ENCODE data around the gene SLFN12L. TPM values are rescaled to one million over a fixed set of nuclear protein-coding genes. Genes with fewer than 3 reads are reported as not detected.

Gene SLFN12L
- total RNA-seq, 1 donor from 2014 or later, result 0.18 TPM

- Mint-ChIP-seq H3K4me1 (no peaks in the 10 kb centered on the region), H3K4me3 (no peak within 1 kb of the TSS), H3K27ac (no peak within 1 kb of the TSS), H3K36me3 (no peaks in the 10 kb centered on the region), H3K27me3 (ENCODE audit: low read depth) (peaks cover 61% of the 10 kb centered on the region), H3K9me3 (no peaks in the 10 kb centered on the region)
- DNase-seq (ENCODE audit: low spot score in 2 of 2, unreplicated experiment in 2 of 2), result no peak
- TF ChIP-seq CTCF (IDR thresholded peaks at IDR 0.05; ENCODE audit: unreplicated experiment), result no peak
Observed at GRCh38 chr17:35560703-35561102, 23.2 kb upstream of the SLFN12L start, which contains the start of gene SLFN14. Gene SLFN14 (minus strand): TSS chr17:35560819. CDS start chr17:35558062, 2,757 bp downstream.

- Mint-ChIP-seq H3K4me3 (no peak overlapping the region), H3K4me1 (no peaks in the 10 kb centered on the region), H3K36me3 (no peaks in the 10 kb centered on the region), H3K27ac (no peak overlapping the region), H3K27me3 (ENCODE audit: low read depth) (peaks cover 58% of the 10 kb centered on the region), H3K9me3 (no peaks in the 10 kb centered on the region)
- no peak for TF ChIP-seq CTCF (IDR thresholded peaks at IDR 0.05; ENCODE audit: unreplicated experiment)
- no peak for DNase-seq (ENCODE audit: low spot score in 2 of 2, unreplicated experiment in 2 of 2)
Observed at GRCh38 chr17:35559495-35560210, 22.2 kb upstream of the SLFN12L start.

- no peak for DNase-seq (ENCODE audit: low spot score in 2 of 2, unreplicated experiment in 2 of 2)
- peaks cover 62% of the 10 kb centered on the region for H3K27me3 Mint-ChIP-seq (ENCODE audit: low read depth)
- no peak for TF ChIP-seq CTCF (IDR thresholded peaks at IDR 0.05; ENCODE audit: unreplicated experiment)
- no peaks in the 10 kb centered on the region for H3K36me3 Mint-ChIP-seq
- H3K9me3 Mint-ChIP-seq, result no peaks in the 10 kb centered on the region
- no peaks in the 10 kb centered on the region for H3K4me1 Mint-ChIP-seq
- no peak overlapping the region for H3K4me3 Mint-ChIP-seq
- no peak overlapping the region for H3K27ac Mint-ChIP-seq
Observed at GRCh38 chr17:35557353-35557752, 19.9 kb upstream of the SLFN12L start.

GRCh38 chr17:35555691-35556090 lies 18.2 kb upstream of the SLFN12L start:
- no peaks in the 10 kb centered on the region for H3K36me3 Mint-ChIP-seq
- no peaks in the 10 kb centered on the region for H3K9me3 Mint-ChIP-seq
- no peak overlapping the region for H3K27ac Mint-ChIP-seq
- TF ChIP-seq CTCF (IDR thresholded peaks at IDR 0.05; ENCODE audit: unreplicated experiment), result no peak
- H3K4me1 Mint-ChIP-seq, result no peaks in the 10 kb centered on the region
- H3K27me3 Mint-ChIP-seq (ENCODE audit: low read depth), result peaks cover 76% of the 10 kb centered on the region
- no peak for DNase-seq (ENCODE audit: low spot score in 2 of 2, unreplicated experiment in 2 of 2)
- H3K4me3 Mint-ChIP-seq, result no peak overlapping the region

GRCh38 chr17:35554668-35555067 lies 17.2 kb upstream of the SLFN12L start:
- no peaks in the 10 kb centered on the region for H3K4me1 Mint-ChIP-seq
- DNase-seq (ENCODE audit: low spot score in 2 of 2, unreplicated experiment in 2 of 2), result no peak
- peaks cover 76% of the 10 kb centered on the region for H3K27me3 Mint-ChIP-seq (ENCODE audit: low read depth)
- no peaks in the 10 kb centered on the region for H3K9me3 Mint-ChIP-seq
- no peak overlapping the region for H3K27ac Mint-ChIP-seq
- no peak for TF ChIP-seq CTCF (IDR thresholded peaks at IDR 0.05; ENCODE audit: unreplicated experiment)
- no peak overlapping the region for H3K4me3 Mint-ChIP-seq
- no peaks in the 10 kb centered on the region for H3K36me3 Mint-ChIP-seq
